HFFc6 (cell line): ENCODE results near the gene ARHGAP11B. TPM values are rescaled to one million over a fixed set of nuclear protein-coding genes. Genes with fewer than 3 reads are reported as not detected.
"Not testable (repeated sequence)": the region's sequence is repeated elsewhere in the genome, so short reads cannot be mapped to it uniquely, and the experiment has no call there.

ENCODE experiments used
- DNase-seq: peaks from one replicate; pipeline ENCODE4 v3.0.0-alpha.2; 2018
- H3K27ac Mint-ChIP-seq: 2 replicates; pipeline ENCODE4 v1.8.0; 2020; ENCODE audit warnings: mild to moderate bottlenecking, mixed read lengths
- H3K27me3 Mint-ChIP-seq: 2 replicates; pipeline ENCODE4 v1.8.0; 2021; ENCODE audit warnings: mild to moderate bottlenecking, moderate library complexity, mixed read lengths; ENCODE audit not compliant: insufficient read depth
- H3K36me3 Mint-ChIP-seq: 2 replicates; pipeline ENCODE4 v1.8.0; 2021; ENCODE audit warnings: low read depth, mixed read lengths
- H3K4me1 Mint-ChIP-seq: 2 replicates; pipeline ENCODE4 v1.8.0; 2020; ENCODE audit warnings: low read depth, mixed read lengths
- H3K4me3 Mint-ChIP-seq: 2 replicates; pipeline ENCODE4 v1.8.0; 2020; ENCODE audit warnings: mild to moderate bottlenecking, moderate library complexity, mixed read lengths
- H3K9me3 Mint-ChIP-seq: 2 replicates; pipeline ENCODE4 v1.8.0; 2020; ENCODE audit warnings: mild to moderate bottlenecking, mixed read lengths
- total RNA-seq, 6 experiments: library from RNA; stranded (reverse); fragmentation: NEBNext Ultra II Directional; extraction: Animal tissue kit (Norgen Biotek cat#: 25700); gene quantifications; 2 replicates in 1 of 6; 3 replicates in 5 of 6; pipeline ENCODE4 v1.2.3, GENCODE V29; 2021

The ARHGAP11B gene

DNA sequence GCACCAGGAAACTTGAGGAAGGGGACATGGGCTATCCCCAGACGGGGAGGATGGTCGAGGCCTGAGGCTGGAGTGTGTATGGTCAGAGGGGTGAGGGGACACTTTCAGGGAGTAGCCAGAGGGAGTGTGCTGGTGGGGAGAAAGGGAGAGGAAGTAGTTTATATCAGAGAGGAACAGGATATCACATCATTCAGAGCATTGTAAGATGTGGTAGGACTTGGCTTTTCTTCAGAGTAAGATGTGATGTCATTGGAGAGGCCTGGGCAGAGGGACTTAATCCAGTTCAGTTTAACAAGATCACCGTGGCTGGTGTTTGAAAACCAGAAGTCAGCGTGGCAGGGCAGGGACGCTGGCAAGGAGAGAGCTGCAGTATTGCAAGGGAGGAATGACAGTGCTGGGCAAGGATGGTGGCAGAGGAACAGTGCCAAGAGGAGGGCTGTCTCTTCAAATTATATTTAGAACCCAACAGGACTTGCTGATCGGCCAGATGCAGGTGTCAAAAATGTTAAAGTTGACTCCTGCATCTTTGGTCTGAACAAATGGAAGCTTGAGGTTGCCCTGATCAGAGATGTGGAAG lies 59.9 kb downstream of the ARHGAP11B start:
- H3K27me3 Mint-ChIP-seq, H3K9me3 Mint-ChIP-seq, H3K27ac Mint-ChIP-seq, H3K4me3 Mint-ChIP-seq, H3K4me1 Mint-ChIP-seq, H3K36me3 Mint-ChIP-seq, DNase-seq: not testable (repeated sequence)

GRCh38 chr15:30686651-30687050 lies 60.7 kb downstream of the ARHGAP11B start:
- H3K27me3 Mint-ChIP-seq, H3K36me3 Mint-ChIP-seq, H3K9me3 Mint-ChIP-seq, H3K27ac Mint-ChIP-seq, H3K4me3 Mint-ChIP-seq, H3K4me1 Mint-ChIP-seq, DNase-seq: not testable (repeated sequence)

Other genes starting within 250 kb of the ARHGAP11B start
- not detected for gene CHRFAM7A, start 232.6 kb upstream of the ARHGAP11B start, total RNA-seq
- gene GOLGA8R, start 211.9 kb upstream of the ARHGAP11B start, total RNA-seq: under 1 TPM in 5 of 6 experiments, not detected in 1; 0.07 to 0.51 (median 0.28) TPM
- gene GOLGA8Q, start 74.1 kb upstream of the ARHGAP11B start, total RNA-seq: under 1 TPM in 2 of 6 experiments, not detected in 4; 0.15 to 0.45 TPM
- gene GOLGA8H, start 22.1 kb upstream of the ARHGAP11B start, total RNA-seq: not detected